Stimulated activated CD8-positive, alpha-beta memory T cell treated with anti-CD3 and anti-CD28 coated beads, Interleukin-12 subunit alpha, Interleukin-12 subunit beta, amount 100 ng/mL, for 24 hours (primary cell): ENCODE results near the gene LZTS2.
A peak's percentile ranks its signal among the peaks of the same experiment; 100 is the strongest.

Source experiments
- DNase-seq: peaks from one replicate; pipeline ENCODE4 v3.0.0-alpha.2; 2020; ENCODE audit errors: extremely low read depth

The LZTS2 gene

GRCh38 chr10:100978121-100978900 is 21.3 kb upstream of the LZTS2 start:
- DNase-seq = no peak

- no peak for DNase-seq
Measured at GRCh38 chr10:100978901-100979195, 20.8 kb upstream of the LZTS2 start.

GRCh38 chr10:100979791-100980272 is 19.8 kb upstream of the LZTS2 start:
- DNase-seq = no peak

- no peak for DNase-seq
Measured at GRCh38 chr10:100980311-100980710, 19.3 kb upstream of the LZTS2 start.

GRCh38 chr10:100980711-100981110 is 18.9 kb upstream of the LZTS2 start:
- DNase-seq = no peak

GRCh38 chr10:100981178-100981772 is 18.3 kb upstream of the LZTS2 start:
- no peak for DNase-seq

- DNase-seq = no peak
Measured at GRCh38 chr10:100982916-100983830, 16.4 kb upstream of the LZTS2 start.

- no peak for DNase-seq
Measured at GRCh38 chr10:100983868-100984671, 15.5 kb upstream of the LZTS2 start.

- DNase-seq = no peak
Measured at GRCh38 chr10:100984672-100985177, 14.9 kb upstream of the LZTS2 start.

GRCh38 chr10:100985336-100985735 is 14.3 kb upstream of the LZTS2 start:
- no peak for DNase-seq

GRCh38 chr10:100986623-100986951 is 13.0 kb upstream of the LZTS2 start:
- no peak for DNase-seq

- DNase-seq = peak; percentile 59
Measured at GRCh38 chr10:100986952-100987684, 12.5 kb upstream of the LZTS2 start, which contains the start of the genes MRPL43 and TWNK. TSS of gene MRPL43 (minus strand) at chr10:100987497. CDS start at chr10:100987443, 54 bp downstream. TSS of gene TWNK (plus strand) at chr10:100987543. CDS start at chr10:100988211, 668 bp downstream.

- no peak for DNase-seq
Measured at GRCh38 chr10:100987685-100988049, 11.9 kb upstream of the LZTS2 start.

GRCh38 chr10:100988166-100988565 is 11.4 kb upstream of the LZTS2 start:
- no peak for DNase-seq

- DNase-seq = no peak
Measured at GRCh38 chr10:100989088-100989487, 10.5 kb upstream of the LZTS2 start.

- DNase-seq = no peak
Measured at GRCh38 chr10:100993986-100994708, 5.5 kb upstream of the LZTS2 start.

- DNase-seq = no peak
Measured at GRCh38 chr10:100995181-100995580, 4.4 kb upstream of the LZTS2 start.

GRCh38 chr10:100996678-100997359 is 2.8 kb upstream of the LZTS2 start:
- no peak for DNase-seq
